Measurements from ENCODE around the gene FOXK2.

DNA sequence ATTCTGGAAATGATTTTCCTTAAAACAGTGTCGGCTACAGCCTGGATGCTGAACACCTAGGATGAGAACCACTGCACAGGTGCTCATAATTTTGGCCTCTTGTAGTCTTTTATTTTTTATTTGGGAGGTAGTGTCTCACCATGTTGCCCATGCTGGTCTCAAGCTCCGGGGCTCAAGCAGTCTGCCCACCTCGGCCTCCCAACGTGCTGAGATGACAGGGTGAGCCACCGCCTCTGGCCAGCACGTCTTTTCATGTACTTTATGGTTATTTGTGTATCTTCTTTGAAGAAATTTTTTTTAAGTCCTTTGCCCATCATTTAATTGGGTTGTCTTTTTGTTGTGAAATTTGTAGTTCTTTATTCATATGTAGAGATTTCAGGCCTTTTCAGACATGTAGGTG lies 70.7 kb downstream of the FOXK2 start:
- TF ChIP-seq POLR2A (IDR thresholded peaks at IDR 0.05; ENCODE audit: extremely low read depth, insufficient read length): no peak
- TF ChIP-seq, protein P1, sequence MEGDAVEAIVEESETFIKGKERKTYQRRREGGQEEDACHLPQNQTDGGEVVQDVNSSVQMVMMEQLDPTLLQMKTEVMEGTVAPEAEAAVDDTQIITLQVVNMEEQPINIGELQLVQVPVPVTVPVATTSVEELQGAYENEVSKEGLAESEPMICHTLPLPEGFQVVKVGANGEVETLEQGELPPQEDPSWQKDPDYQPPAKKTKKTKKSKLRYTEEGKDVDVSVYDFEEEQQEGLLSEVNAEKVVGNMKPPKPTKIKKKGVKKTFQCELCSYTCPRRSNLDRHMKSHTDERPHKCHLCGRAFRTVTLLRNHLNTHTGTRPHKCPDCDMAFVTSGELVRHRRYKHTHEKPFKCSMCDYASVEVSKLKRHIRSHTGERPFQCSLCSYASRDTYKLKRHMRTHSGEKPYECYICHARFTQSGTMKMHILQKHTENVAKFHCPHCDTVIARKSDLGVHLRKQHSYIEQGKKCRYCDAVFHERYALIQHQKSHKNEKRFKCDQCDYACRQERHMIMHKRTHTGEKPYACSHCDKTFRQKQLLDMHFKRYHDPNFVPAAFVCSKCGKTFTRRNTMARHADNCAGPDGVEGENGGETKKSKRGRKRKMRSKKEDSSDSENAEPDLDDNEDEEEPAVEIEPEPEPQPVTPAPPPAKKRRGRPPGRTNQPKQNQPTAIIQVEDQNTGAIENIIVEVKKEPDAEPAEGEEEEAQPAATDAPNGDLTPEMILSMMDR (IDR thresholded peaks at IDR 0.05; ENCODE audit: low read depth, low read length): no peak

Measured in NB4 (cell line).